Activated CD8-positive, alpha-beta memory T cell treated with anti-CD3 and anti-CD28 coated beads, Interleukin-2, amount 10 ng/mL, durations not matched to agents 7 days and 5 days (primary cell): ENCODE results near the gene IPO9. TPM values are rescaled to one million over a fixed set of nuclear protein-coding genes. Genes with fewer than 3 reads are reported as not detected.

Experiments
- ATAC-seq: fragments of 150-1000 bp; cut with Tn5 transposase; one replicate; pipeline ENCODE4 v1.10.0; 2021; ENCODE audit warnings: moderate library complexity
- CTCF ChIA-PET: fragments of 350-600 bp; sonication (Branson Sonifier 250); formaldehyde crosslinking; loops from one replicate; lab custom pipeline; 2021; ENCODE audit warnings: antibody characterized with exemption; lab: Charles Lee
- DNase-seq: peaks from one replicate; pipeline ENCODE4 v3.0.0-alpha.2; 2020
- H3K27ac Mint-ChIP-seq: one replicate; pipeline ENCODE4 v1.8.0; 2021; ENCODE audit warnings: mild to moderate bottlenecking, mixed read lengths
- H3K27me3 Mint-ChIP-seq: one replicate; pipeline ENCODE4 v1.8.0; 2021; ENCODE audit warnings: mixed read lengths
- H3K36me3 Mint-ChIP-seq: one replicate; pipeline ENCODE4 v1.8.0; 2021; ENCODE audit warnings: mild to moderate bottlenecking, mixed read lengths
- H3K4me1 Mint-ChIP-seq: one replicate; pipeline ENCODE4 v1.8.0; 2021; ENCODE audit warnings: mixed read lengths
- H3K4me3 Mint-ChIP-seq: one replicate; pipeline ENCODE4 v1.8.0; 2021; ENCODE audit warnings: mild to moderate bottlenecking, moderate library complexity, mixed read lengths
- H3K9me3 Mint-ChIP-seq: one replicate; pipeline ENCODE4 v1.8.0; 2022; ENCODE audit warnings: low read depth, mixed read lengths
- total RNA-seq, 2 experiments: library from RNA; stranded (reverse); gene quantifications; one replicate each; pipeline ENCODE4 v1.2.3, GENCODE V29; 2021

IPO9 gene
- total RNA-seq, 2 experiments from 2014 or later, result 64.7 to 72.0 TPM

DNA sequence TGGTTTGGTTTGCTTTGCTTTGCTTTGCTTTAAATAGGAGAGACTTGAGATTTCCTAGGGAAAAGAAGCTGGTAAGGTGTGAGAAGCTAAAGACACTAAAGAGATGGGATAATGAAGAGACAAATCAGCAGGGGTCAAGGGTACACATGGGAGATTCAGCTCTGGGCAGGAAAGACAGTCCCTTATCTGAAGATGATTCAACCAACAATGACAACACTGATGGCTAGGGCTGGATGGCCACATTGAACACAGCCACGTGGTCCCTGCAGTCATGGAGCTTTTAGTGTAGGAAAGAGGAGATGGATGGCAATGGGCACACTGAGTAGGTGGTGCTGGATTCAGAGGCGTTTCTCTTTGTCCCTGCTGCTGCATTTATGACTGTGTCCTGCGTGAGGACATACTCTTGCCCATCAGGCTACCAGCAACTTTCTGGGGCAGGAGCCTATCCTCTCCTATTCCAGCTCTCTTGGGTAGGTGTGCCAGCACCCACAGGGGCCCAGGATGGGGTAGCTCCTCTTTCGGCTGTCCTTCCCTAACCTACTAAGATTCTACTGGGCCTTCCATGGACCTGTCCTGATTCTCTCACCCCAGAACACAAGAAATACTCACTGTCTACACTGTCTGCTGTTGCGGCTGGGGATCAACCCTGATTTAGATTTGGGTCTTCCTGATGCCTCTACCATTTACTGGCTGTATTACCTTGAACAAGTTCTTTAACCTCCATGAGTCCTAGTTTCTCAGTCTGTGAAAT is 58.3 kb downstream of the IPO9 start:
- DNase-seq, result no peak
- Mint-ChIP-seq H3K9me3 (no peaks in the 10 kb centered on the region), H3K27ac (no peak overlapping the region), H3K4me1 (peaks cover 8% of the 10 kb centered on the region), H3K4me3 (no peak overlapping the region), H3K27me3 (peaks cover 52% of the 10 kb centered on the region), H3K36me3 (no peaks in the 10 kb centered on the region)
- ATAC-seq, result no peak
- CTCF ChIA-PET, result interaction anchor here (0.9 to 5.5 kb wide), 5 partner anchors 8 to 86 kb away, joined by 3 to 46 read pairs (median 4); no protein-coding TSS in a partner anchor

GRCh38 chr1:201888282-201889089 is 59.5 kb downstream of the IPO9 start, which contains the start of gene SHISA4:
SHISA4 (plus strand) TSS chr1:201888898; CDS start chr1:201888995, 97 bp downstream.
- DNase-seq (no peak), ATAC-seq (peak; percentile 69)
- no peaks in the 10 kb centered on the region for H3K9me3 Mint-ChIP-seq
- CTCF ChIA-PET, result interaction anchor here (1.2 kb wide), 1 partner anchor 11 kb away, joined by 5 read pairs; no protein-coding TSS in a partner anchor
- peaks cover 4% of the 10 kb centered on the region for H3K4me1 Mint-ChIP-seq
- peak within 1 kb of the TSS; percentile 19 for H3K4me3 Mint-ChIP-seq
- peaks cover 55% of the 10 kb centered on the region for H3K27me3 Mint-ChIP-seq
- H3K36me3 Mint-ChIP-seq, result no peaks in the 10 kb centered on the region
- H3K27ac Mint-ChIP-seq, result no peak within 1 kb of the TSS

DNA sequence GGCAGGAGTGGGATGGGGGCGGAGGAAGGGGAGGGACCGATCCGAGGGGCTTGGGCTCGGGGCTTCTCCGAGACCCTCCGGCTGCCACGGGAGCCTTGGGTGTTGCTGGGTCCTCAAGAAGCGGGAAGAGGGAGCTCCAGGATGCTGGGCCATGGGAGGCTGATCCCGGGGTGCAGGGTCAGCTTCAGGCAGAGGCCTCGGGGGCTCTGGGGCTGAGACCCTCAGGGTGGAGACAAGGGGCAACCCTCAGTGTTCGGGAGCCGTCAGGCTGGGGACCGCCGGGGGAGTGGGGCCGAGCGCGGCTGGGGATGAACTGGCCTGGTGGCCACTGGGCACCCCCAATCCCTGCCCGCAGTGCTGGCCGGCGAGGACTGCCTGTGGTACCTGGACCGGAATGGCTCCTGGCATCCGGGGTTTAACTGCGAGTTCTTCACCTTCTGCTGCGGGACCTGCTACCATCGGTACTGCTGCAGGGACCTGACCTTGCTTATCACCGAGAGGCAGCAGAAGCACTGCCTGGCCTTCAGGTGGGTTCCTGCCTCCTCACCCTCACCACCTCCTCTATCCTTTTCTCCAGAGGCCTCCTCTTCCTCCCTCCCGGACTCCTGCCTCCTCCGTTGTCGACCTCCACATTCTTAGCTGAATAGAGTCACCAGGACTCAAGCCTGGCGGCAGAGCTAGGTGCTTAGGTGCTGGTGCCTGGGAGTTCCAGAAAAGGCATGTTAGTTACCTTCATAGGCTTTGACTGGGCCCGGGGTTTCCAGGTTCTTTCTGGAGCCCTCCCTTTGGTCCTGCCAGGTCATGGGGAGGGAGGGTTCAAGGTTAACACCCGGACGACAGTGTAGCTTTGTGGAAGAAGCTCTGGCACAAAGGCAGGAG is 60.4 kb downstream of the IPO9 start:
- Mint-ChIP-seq H3K27ac (no peak overlapping the region), H3K36me3 (no peaks in the 10 kb centered on the region), H3K4me3 (peak overlapping the region; percentile 19), H3K27me3 (peaks cover 55% of the 10 kb centered on the region), H3K4me1 (peaks cover 2% of the 10 kb centered on the region), H3K9me3 (no peaks in the 10 kb centered on the region)
- CTCF ChIA-PET, result interaction anchor here (1.1 to 1.2 kb wide), 3 partner anchors 12 to 118 kb away, joined by 4 to 7 read pairs (median 5); no protein-coding TSS in a partner anchor
- DNase-seq, result no peak
- no peak for ATAC-seq

DNA sequence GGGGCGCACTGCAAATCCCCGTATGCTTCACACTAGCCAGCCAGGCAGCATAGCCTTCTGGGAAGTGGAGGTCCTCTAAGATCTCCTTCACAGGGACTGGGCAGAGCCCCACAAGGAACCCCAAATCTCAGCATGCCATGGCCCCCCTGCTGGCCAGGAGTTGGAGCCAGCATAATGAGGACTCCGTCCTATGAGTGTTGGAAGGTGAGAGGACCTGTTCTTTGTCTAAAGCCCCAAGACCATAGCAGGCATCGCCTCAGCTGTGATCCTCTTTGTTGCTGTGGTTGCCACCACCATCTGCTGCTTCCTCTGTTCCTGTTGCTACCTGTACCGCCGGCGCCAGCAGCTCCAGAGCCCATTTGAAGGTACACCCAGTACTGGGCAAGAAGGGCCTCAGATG is 61.3 kb downstream of the IPO9 start:
- peaks cover 53% of the 10 kb centered on the region for H3K27me3 Mint-ChIP-seq
- no peak overlapping the region for H3K4me3 Mint-ChIP-seq
- no peaks in the 10 kb centered on the region for H3K36me3 Mint-ChIP-seq
- H3K4me1 Mint-ChIP-seq, result peaks cover 2% of the 10 kb centered on the region
- CTCF ChIA-PET, result interaction anchor here (1.1 to 1.5 kb wide), 4 partner anchors 12 to 119 kb away, joined by 3 to 7 read pairs (median 4); no protein-coding TSS in a partner anchor
- DNase-seq, result no peak
- H3K9me3 Mint-ChIP-seq, result no peaks in the 10 kb centered on the region
- H3K27ac Mint-ChIP-seq, result no peak overlapping the region
- no peak for ATAC-seq

DNA sequence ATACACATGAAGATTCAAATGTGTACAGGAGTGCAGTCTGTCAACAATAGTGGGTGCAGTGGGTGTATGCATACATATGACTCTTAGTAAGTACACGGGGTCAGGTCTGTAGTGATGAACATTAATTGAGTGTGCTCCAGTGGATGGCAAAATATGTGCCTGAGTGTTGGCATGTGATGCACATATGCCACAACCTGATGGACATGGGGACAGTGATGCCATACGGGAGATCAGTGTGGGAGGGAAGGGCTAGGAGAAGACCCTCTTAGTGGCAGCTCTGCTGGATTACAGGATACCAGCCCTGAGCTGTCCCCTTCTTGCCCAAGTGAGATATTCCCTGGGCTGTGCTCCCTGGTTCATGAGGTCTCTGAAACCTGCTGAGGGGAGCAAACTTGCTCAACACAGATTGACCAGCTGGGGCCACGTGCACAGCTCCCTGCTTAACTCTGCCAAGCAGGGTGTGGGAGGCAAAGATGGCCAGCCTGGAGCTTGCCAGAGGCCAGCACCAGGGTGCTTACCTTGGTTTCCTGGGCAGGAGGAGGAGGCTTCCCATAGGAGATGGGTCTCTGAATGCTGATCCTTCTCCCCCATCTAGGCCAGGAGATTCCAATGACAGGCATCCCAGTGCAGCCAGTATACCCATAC is 62.0 kb downstream of the IPO9 start:
- Mint-ChIP-seq H3K9me3 (no peaks in the 10 kb centered on the region), H3K36me3 (no peaks in the 10 kb centered on the region), H3K27me3 (peaks cover 47% of the 10 kb centered on the region), H3K4me1 (peaks cover 3% of the 10 kb centered on the region), H3K27ac (no peak overlapping the region), H3K4me3 (no peak overlapping the region)
- CTCF ChIA-PET, result interaction anchor here (1.5 to 2.3 kb wide), 2 partner anchors 63 to 82 kb away, joined by 3 to 9 read pairs; no protein-coding TSS in a partner anchor
- DNase-seq, result no peak
- ATAC-seq, result no peak

- CTCF ChIA-PET, result interaction anchor here (1.1 to 2.3 kb wide), 4 partner anchors 11 to 82 kb away, joined by 3 to 9 read pairs (median 4); no protein-coding TSS in a partner anchor
- no peaks in the 10 kb centered on the region for H3K9me3 Mint-ChIP-seq
- H3K4me1 Mint-ChIP-seq, result peaks cover 9% of the 10 kb centered on the region
- H3K27ac Mint-ChIP-seq, result no peak overlapping the region
- DNase-seq, result no peak
- H3K27me3 Mint-ChIP-seq, result peaks cover 45% of the 10 kb centered on the region
- H3K36me3 Mint-ChIP-seq, result no peaks in the 10 kb centered on the region
- no peak for ATAC-seq
- H3K4me3 Mint-ChIP-seq, result no peak overlapping the region
Measured at GRCh38 chr1:201891451-201892045, 62.6 kb downstream of the IPO9 start.

DNA sequence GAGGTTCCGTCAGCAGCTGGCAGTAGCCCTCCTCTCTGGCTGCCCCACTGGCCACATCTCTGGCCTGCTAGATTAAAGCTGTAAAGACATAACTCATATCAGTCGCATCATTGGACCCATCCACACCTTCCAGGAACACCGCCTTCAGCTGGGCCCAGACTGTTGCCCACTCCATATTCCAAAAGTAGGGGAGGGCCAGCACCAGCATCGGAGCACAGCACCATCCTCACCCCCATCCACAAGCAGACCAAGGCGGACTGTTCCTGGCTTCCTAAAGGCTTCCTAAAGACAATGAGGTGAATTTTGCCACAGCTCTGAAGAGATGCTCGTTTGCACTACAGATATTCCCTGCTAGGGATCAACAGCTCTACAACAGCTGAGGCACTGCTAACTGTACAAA is 63.3 kb downstream of the IPO9 start:
- Mint-ChIP-seq H3K4me1 (peaks cover 14% of the 10 kb centered on the region), H3K27me3 (peaks cover 39% of the 10 kb centered on the region), H3K27ac (no peak overlapping the region), H3K4me3 (no peak overlapping the region), H3K9me3 (no peaks in the 10 kb centered on the region), H3K36me3 (no peaks in the 10 kb centered on the region)
- no peak for ATAC-seq
- CTCF ChIA-PET, result interaction anchor here (0.7 to 2.3 kb wide), 4 partner anchors 10 to 81 kb away, joined by 3 to 9 read pairs (median 4); no protein-coding TSS in a partner anchor
- no peak for DNase-seq

GRCh38 chr1:201893431-201893830 is 64.5 kb downstream of the IPO9 start:
- Mint-ChIP-seq H3K27me3 (peaks cover 27% of the 10 kb centered on the region), H3K9me3 (no peaks in the 10 kb centered on the region), H3K36me3 (no peaks in the 10 kb centered on the region), H3K4me3 (no peak overlapping the region), H3K27ac (no peak overlapping the region), H3K4me1 (peaks cover 14% of the 10 kb centered on the region)
- ATAC-seq (no peak), DNase-seq (no peak)
- CTCF ChIA-PET, result interaction anchor here (1.0 to 6.6 kb wide), 6 partner anchors 10 to 106 kb away, joined by 3 to 157 read pairs (median 6); no protein-coding TSS in a partner anchor

DNA sequence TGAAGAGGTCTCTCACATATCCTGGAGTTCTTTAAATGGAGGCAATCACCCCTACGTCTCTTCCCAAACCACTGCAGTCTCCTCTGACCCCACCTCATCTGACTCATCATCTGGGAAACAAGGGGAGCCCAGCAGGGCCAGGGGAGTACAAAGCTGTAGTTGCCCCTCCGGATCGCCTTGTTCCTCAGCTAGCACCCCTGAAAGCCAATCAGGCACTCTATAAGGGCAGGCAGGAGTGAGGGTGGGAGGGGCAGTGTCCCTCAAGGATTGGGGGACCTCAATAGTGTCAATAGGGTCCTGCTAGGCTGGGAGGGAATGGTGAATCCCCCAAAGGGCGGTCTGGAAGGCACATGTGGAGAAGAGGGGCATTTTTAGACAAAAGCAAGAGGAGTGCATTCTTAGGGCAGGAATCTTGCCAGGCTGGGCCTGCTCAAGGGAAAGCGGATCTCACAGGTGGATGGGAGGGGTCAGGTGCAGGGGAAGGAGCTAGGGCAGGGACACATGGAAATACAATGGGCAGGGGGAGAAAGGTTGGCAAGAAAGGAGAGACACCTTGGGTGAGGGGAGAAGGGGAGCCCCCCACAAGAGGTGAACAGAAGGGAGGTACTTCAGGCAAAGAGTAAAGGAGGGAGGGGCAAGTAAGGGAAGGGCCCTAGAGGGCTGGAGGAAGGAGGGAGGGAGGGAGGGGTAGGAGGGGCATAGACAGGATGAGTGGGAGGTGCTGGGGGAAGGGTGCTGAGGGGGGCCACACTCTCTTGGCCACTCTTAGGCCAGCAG is 65.6 kb downstream of the IPO9 start:
- DNase-seq, result no peak
- no peak for ATAC-seq
- CTCF ChIA-PET, result interaction anchor here (0.7 to 6.6 kb wide), 23 partner anchors 10 to 110 kb away, joined by 3 to 157 read pairs (median 9); partner anchors contain the start of genes LMOD1 and TIMM17A
- H3K27me3 Mint-ChIP-seq, result peaks cover 20% of the 10 kb centered on the region
- H3K4me3 Mint-ChIP-seq, result no peak overlapping the region
- no peaks in the 10 kb centered on the region for H3K36me3 Mint-ChIP-seq
- peaks cover 13% of the 10 kb centered on the region for H3K4me1 Mint-ChIP-seq
- no peak overlapping the region for H3K27ac Mint-ChIP-seq
- no peaks in the 10 kb centered on the region for H3K9me3 Mint-ChIP-seq

DNA sequence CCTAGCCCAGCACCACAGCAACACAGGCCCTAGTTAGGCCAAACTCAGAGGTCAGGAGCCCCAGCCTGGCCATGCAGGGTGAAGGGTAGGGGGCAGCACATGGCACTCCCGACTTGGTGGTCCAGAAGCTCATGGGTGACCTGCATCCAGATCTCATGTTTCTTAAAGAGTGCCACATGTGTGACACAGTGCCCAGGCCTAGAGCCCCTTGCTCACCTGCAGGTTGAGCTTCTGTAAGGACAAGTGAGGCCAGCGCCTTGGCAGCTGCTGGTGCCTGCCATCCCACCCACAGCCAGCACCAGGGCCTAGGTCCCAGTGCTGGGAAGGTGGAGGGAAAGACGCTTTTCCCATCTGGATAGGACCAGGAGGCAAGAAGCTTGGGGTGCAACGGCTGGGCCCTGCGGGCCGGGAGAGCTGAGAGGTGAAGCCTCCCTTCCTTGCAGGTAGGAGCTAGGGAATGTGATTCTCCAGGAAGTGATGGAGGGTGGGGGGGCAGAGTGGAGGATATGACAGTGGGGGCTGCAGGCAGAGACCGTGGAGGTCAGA is 66.2 kb downstream of the IPO9 start:
- peaks cover 20% of the 10 kb centered on the region for H3K27me3 Mint-ChIP-seq
- CTCF ChIA-PET, result interaction anchor here (0.6 to 6.6 kb wide), 44 partner anchors 10 to 941 kb away, joined by 3 to 157 read pairs (median 5); partner anchors contain the start of genes ELF3, LMOD1, RNPEP and TIMM17A
- H3K27ac Mint-ChIP-seq, result peak overlapping the region; percentile 41
- no peaks in the 10 kb centered on the region for H3K36me3 Mint-ChIP-seq
- H3K9me3 Mint-ChIP-seq, result no peaks in the 10 kb centered on the region
- no peak for DNase-seq
- peaks cover 12% of the 10 kb centered on the region for H3K4me1 Mint-ChIP-seq
- no peak for ATAC-seq
- H3K4me3 Mint-ChIP-seq, result no peak overlapping the region
